CD4-positive, alpha-beta T cell treated with Interleukin-15 for 1 hour (primary cell): Measurements from ENCODE around the gene MACF1.
A peak's percentile ranks its signal among the peaks of the same experiment; 100 is the strongest.
"Not testable (repeated sequence)": the region's sequence is repeated elsewhere in the genome, so short reads cannot be mapped to it uniquely, and the experiment has no call there.

Experiments
- DNase-seq: peaks from one replicate; pipeline ENCODE4 v3.0.0-alpha.2; 2020

The MACF1 gene

DNA sequence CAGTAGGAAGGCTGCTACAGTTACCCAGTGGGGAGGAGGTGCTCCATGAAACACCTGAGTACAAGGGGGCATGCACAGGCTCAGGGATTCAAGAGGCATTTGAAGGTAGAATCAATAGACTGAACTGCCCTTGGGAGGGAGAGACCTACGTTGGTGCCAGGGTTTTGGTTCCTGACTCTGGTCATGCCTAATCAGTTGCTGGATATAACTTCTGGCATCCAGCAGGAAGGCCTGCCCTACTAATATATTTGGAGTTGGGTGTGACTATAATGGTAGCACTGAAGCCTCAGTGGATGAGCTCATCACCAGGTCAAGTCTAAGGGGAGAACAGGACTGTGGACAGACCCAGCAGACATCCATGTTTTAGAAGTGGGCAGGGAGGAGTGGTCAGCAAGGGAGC is 271.1 kb downstream of the MACF1 start:
- DNase-seq, result not testable (repeated sequence)

- no peak for DNase-seq
These were observed 273.8 kb downstream of the MACF1 start for GRCh38 chr1:39478126-39478915.

- no peak for DNase-seq
These were observed 276.8 kb downstream of the MACF1 start for GRCh38 chr1:39481289-39481688.

GRCh38 chr1:39483276-39483675 is 278.8 kb downstream of the MACF1 start:
- no peak for DNase-seq

DNA sequence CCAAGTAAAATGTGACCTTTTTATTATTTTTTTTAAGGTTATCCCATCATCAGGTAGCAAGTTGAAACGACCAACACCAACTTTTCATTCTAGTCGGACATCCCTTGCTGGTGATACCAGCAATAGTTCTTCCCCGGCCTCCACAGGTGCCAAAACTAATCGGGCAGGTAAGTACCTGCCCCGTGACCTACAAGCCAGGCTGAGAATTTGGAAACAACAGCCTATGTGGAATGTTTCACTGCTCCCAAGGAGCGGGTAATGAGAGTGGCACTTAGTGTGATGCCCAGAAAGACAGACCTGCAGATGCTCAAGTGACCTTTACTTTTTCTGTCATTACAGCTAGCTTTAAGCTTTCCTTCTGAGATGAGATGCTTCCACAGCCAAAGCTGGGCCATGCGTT is 280.1 kb downstream of the MACF1 start:
- DNase-seq, result no peak

DNA sequence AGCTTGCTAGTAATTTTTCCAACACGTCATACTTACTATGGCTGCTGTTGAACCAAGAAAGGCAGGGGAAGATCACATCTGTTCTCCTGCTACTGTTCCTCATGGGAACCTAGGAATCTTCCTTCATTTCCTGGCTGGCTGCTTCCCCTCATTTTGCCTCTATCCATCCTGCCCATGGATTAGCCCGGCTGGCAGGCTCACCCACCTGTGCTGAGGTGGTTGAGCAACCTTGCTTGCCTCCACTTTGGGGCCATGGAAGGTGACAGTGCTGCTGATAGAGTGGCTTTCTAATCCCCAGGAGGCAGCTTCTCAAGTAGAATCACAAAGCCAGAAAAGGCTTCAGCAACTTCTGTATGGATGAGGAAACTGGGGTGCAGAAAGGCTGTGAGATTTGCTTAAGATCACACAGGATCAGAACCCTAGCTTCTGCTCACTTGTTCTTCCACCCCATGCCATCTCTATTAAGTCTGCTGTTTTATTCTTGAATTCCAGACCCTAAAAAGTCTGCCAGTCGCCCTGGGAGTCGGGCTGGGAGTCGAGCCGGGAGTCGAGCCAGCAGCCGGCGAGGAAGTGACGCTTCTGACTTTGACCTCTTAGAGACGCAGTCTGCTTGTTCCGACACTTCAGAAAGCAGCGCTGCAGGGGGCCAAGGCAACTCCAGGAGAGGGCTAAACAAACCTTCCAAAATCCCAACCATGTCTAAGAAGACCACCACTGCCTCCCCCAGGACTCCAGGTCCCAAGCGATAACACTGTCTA is 280.7 kb downstream of the MACF1 start:
- DNase-seq, result no peak

GRCh38 chr1:39488012-39488545 is 283.6 kb downstream of the MACF1 start:
- no peak for DNase-seq

- no peak for DNase-seq
These were observed 284.5 kb downstream of the MACF1 start for GRCh38 chr1:39488793-39489566.

GRCh38 chr1:39489567-39490239 is 285.2 kb downstream of the MACF1 start:
- no peak for DNase-seq

DNA sequence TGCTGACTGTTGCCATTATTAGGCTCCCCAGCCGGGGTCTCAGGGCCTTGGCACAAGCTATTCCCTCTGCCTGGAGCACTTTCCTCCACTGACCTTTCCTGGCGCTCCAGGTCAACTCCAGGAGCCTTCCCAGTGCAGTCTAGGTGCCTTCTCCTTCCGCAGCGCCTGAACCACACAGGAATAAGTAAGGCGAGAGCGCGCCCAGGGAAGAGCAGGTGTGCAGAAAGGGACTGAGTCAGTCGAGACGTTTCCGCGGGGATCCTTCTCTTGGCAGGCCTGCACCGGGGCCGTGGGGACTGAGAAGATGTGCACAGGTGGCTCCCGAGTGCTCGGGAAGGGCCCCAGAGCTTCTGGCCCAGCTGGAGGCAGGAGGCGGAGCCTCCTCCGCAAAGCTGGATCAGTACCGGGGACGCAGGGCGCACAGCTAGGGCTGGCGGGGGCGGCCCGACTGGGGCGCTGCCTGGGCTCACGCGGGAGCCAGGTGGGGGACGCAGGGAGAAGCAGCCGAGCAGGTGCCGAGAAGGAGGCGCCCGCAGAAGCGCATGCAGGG is 286.2 kb downstream of the MACF1 start:
- DNase-seq, result no peak

GRCh38 chr1:39491146-39491921 is 286.8 kb downstream of the MACF1 start, which contains the start of gene BMP8A:
BMP8A (plus strand) TSS chr1:39491636; CDS start chr1:39491992, 356 bp downstream.
- peak; percentile 73 for DNase-seq

DNA sequence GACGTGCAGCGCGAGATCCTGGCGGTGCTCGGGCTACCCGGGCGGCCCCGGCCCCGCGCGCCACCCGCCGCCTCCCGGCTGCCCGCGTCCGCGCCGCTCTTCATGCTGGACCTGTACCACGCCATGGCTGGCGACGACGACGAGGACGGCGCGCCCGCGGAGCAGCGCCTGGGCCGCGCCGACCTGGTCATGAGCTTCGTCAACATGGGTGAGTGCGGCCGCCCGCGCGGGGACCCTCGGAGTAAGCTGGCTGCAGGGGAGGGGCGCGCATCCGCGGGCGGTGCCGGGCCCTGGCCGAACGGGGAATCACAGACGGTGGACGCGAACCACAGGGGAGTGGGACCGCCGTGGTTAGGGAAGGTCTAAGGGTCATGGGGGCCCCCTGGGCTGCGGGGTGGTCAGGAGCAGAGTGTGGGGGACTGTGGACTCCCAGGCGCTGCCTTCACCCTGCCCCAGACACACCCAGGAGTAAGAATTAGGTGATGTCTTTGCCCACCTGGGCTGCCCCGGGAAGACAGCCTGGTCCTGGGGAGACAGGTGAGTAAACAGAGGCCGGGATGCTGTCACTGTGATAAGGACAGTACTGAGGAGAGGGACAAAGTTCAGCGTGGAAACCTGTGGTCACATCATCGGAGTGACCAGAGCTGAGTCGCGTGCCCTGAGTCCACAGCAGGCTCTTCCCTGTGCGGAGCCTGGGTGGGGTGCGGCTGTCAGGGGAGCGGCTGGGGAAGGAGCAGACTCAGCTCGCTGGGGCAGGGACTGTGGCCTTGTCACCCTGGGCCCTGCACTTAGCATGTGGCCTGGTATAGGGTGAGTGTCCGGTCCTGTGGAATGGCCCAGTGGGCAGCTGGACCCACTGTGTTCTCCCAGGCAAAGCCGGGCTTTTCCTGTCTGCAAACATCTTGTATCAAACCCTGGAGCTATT is 287.9 kb downstream of the MACF1 start:
- not testable (repeated sequence) for DNase-seq

DNA sequence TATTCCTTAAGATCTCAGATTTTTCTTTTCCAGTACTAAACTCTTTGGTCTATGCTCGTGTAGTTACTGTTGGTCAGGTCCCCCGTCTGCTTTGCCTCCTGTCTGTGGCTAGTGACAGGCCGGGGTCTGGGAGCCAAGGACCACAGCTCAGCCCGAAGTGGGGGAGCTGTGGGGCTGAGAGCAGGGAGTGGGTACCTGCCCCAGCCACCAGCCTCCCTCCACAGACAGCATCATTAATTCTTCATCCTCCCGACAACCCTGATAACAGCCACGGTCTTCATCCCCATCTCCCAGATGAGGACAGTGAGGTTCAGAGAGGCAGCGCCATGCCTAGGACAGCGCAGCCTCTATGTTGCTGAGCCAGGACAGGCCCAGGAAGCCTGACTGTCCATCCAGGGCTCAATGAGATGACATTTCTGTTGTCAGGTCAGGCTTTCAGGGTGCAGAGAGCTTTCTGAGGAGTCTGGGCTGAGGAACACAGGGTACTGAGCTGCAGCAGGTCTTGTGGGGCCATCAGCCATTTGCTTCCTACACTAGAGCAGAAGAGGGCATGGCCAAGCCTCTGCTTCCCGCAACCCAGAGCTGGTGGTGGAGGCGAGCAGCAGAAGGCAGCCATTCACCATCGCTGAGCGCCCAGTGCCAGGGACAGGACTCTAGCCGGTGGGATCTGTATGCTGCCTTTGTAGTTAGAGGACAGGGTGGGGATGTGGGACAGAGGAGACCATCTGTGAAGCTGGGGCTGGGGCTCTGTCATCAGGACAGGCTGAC is 288.7 kb downstream of the MACF1 start:
- not testable (repeated sequence) for DNase-seq

- DNase-seq, result no peak
These were observed 290.3 kb downstream of the MACF1 start for GRCh38 chr1:39494671-39495410.

DNA sequence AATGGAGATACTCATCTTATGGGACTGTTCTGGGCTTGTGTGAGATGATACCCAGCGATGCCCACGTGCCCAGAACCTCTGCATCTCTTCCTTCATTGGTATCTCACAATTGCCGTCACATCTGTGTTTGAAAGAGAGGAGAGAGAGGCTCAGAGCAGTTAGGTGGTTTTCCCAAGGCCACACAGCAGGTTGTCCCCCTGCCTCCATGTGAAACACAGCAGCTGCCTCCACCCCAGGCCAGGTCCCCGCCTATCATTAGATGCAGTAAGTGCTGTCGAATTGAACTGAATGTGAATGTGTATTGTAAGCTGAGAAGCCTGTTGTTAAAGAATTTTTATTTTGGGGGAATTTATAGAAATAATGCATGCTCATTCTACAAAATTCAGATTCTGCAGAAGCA is 292.0 kb downstream of the MACF1 start:
- DNase-seq, result not testable (repeated sequence)

DNA sequence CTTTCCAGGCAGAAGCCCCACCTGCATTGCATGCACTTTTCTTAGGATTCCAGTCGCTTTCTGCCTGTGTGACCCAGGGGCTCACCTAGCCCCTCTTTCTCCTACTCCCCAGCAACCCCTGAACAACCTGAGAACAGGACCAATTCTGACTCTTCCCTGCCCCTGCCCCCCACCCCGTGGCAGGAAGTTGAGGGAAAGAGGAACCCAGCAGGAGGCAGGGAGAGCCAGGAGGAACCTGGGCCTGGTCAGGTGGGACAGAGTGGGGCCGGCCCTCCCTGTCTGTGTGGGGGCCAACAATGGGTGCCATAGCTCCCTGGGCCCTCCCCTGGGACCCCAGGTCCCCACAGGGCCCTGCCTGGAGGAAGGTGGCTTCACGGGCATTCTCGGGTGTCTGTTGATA is 293.1 kb downstream of the MACF1 start:
- no peak for DNase-seq

DNA sequence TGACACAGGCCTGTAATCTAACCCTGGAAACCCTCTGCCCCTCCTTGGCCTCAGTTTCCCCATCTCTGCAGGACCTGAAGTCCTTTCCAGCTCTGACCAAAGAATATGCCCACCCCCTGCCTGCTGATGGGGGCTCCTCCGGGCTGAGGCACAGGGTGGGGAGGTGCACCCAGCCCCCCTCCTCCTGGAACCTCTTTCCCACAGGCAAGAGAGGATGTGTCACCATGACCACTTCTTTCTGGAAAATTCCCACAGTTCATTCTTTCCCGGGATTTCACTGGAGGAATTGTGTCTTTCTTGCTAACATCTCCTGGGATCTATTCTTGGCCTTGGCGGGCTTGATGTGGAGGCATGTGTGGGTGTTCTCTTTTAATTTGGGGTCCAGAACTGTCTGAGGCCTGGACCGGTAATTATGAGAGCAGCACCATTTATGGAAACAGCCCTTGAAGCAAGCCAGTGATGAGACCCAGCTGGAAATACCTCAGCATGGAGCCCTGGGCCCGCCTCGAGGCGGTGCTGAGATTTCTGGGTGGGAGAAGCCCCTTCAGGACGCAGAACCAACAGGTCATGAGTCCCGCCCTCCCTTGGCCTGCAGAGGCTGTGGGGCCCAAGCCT is 293.7 kb downstream of the MACF1 start:
- DNase-seq, result not testable (repeated sequence)

DNA sequence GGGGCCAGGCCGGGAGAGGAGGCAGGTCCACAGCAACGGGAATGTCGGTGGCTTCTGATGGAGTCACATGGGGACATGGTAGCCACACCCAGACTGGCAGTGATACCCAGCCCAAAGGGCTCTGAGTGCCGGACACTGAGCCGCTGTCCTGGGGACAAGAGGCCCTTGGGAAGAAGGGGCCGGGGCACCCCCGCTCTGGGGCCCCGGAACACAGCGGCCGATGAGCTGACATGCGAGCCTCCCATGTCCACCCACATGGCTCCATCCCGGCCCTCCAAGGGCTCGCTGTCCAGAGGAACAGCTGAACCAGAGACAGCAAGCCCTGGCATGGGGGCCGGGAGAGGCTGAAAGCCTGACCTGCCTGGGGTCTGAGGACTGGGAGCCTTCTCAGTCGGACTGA is 294.3 kb downstream of the MACF1 start:
- not testable (repeated sequence) for DNase-seq
